Muscle layer of colon (tissue), 2 donors: ENCODE results near the gene ANGPT4.

Source experiments
- H3K27ac ChIP-seq: one replicate; pipeline ENCODE4 v1.7.0; 2013; ENCODE audit warnings: low read depth, mild to moderate bottlenecking, low read length, moderate library complexity
- H3K27me3 ChIP-seq, 2 donors: one replicate each; pipeline ENCODE4 v1.7.0; 2013; ENCODE audit warnings: low read length in 2 of 2, mild to moderate bottlenecking in 2 of 2; ENCODE audit not compliant: insufficient read depth in 2 of 2, control insufficient read depth in 1 of 2
- H3K36me3 ChIP-seq: one replicate; pipeline ENCODE4 v1.7.0; 2013; ENCODE audit warnings: mild to moderate bottlenecking, low read length; ENCODE audit not compliant: insufficient read depth
- H3K4me1 ChIP-seq: one replicate; pipeline ENCODE4 v1.7.0; 2013; ENCODE audit warnings: mild to moderate bottlenecking, low read length; ENCODE audit not compliant: insufficient read depth
- H3K4me3 ChIP-seq, 2 donors: one replicate each; pipeline ENCODE4 v1.7.0; 2013; ENCODE audit warnings: low read length in 2 of 2, low read depth in 1 of 2, mild to moderate bottlenecking in 1 of 2, moderate library complexity in 1 of 2
- H3K9ac ChIP-seq: one replicate; pipeline ENCODE4 v1.7.0; 2013; ENCODE audit warnings: low read length
- H3K9me3 ChIP-seq: one replicate; pipeline ENCODE4 v1.7.0; 2013; ENCODE audit warnings: mild to moderate bottlenecking, low read length
- donor health status: abdominal sarcoma.
- donor health status: Adenocarcinoma of cecum.

ANGPT4 gene

DNA sequence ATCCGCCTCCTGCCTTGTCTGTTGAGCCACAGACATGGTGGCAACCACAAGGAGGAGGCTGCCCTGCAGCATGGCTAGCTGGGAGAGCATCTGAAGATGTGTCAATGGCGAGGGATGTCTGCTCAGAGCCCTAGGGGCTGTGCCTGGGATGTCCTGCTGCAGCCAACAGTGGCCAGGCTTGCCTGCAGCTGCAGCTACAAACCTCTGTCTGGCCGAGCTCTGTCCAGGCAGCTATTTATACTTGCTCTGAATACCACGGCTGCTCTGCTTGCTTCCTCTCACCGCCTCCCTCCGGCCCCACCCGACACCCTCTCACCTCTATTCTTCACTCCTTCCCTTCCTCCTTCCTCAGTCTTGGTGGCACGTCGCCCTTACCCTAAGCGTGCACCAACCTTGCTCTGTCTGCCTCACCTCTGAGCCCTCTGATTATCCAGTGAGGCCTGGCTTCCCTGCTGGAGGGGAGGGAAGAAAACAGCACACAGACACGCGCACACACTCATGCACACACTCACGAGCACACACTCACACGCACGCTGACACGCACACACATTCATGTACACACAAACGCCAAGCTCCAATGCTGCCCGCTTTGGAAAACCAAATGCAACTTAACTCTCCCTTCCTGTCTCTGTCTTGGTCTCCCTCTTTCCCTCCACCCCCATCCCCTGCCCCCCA lies at the start of gene ANGPT4:
ANGPT4 (minus strand) TSS at position 210 of the 675 bp plus-strand sequence; CDS start at position 90, 120 bp downstream.
- Histone ChIP-seq H3K36me3 (no peaks in the 10 kb centered on the region), H3K27me3 (no peaks in the 10 kb centered on the region), H3K4me3 (no peak within 1 kb of the TSS), H3K9ac (no peak within 1 kb of the TSS), H3K27ac (no peak within 1 kb of the TSS), H3K9me3 (no peaks in the 10 kb centered on the region), H3K4me1 (no peaks in the 10 kb centered on the region)

GRCh38 chr20:963795-964194 lies 47.7 kb upstream of the ANGPT4 start:
- no peaks in the 10 kb centered on the region for H3K4me1 ChIP-seq
- H3K27ac ChIP-seq: no peak overlapping the region
- no peaks in the 10 kb centered on the region for H3K36me3 ChIP-seq
- peaks cover 0 to 8% of the 10 kb centered on the region in 2 donors for H3K27me3 ChIP-seq
- no peak overlapping the region for H3K4me3 ChIP-seq
- H3K9ac ChIP-seq: no peak overlapping the region
- no peaks in the 10 kb centered on the region for H3K9me3 ChIP-seq

GRCh38 chr20:962683-963082 lies 46.5 kb upstream of the ANGPT4 start:
- Histone ChIP-seq H3K4me3 (no peak overlapping the region), H3K36me3 (no peaks in the 10 kb centered on the region), H3K4me1 (no peaks in the 10 kb centered on the region), H3K27ac (no peak overlapping the region), H3K9ac (no peak overlapping the region), H3K9me3 (no peaks in the 10 kb centered on the region), H3K27me3 (peaks cover 0 to 12% of the 10 kb centered on the region in 2 donors)

DNA sequence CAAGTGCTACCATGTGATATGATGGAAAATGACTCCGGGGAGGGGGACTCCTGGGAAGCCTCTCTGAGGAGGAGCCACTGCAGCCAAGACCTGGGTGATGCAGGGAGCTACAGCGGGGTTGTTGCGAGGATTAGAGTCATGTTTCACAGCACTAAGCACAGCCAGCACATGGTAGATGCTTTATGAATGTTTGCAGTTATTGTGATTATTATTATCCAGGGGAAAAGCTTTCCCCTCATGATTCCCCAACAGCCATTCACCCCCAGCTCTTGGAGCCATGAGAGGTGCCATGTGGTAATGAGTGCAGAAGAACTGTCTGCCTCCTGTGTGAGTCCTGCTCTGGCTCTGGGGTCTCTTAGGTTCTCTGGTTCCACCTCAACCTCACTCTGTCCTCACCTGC lies 46.1 kb upstream of the ANGPT4 start:
- H3K4me1 ChIP-seq: no peaks in the 10 kb centered on the region
- H3K4me3 ChIP-seq: no peak overlapping the region
- H3K9ac ChIP-seq: no peak overlapping the region
- peaks cover 0 to 12% of the 10 kb centered on the region in 2 donors for H3K27me3 ChIP-seq
- no peak overlapping the region for H3K27ac ChIP-seq
- no peaks in the 10 kb centered on the region for H3K36me3 ChIP-seq
- no peaks in the 10 kb centered on the region for H3K9me3 ChIP-seq

DNA sequence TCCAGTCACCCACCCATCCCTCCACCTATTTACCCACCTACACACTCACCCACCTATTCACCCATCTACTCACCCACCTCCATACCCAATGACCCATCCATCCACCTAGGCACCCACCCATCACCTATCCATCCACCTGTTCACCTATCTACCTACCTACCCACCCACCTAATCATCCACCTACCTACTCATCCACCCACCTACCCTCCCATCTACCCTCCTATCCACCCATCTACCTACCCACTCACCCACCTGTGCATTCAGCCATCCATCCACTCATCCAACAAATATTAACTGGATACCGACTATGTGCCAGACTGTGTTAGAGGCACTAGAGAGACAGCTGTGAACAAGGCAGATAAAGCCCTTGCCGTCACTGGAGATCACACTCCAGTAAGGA lies 45.6 kb upstream of the ANGPT4 start:
- Histone ChIP-seq H3K27me3 (peaks cover 0 to 15% of the 10 kb centered on the region in 2 donors), H3K4me1 (no peaks in the 10 kb centered on the region), H3K36me3 (no peaks in the 10 kb centered on the region), H3K9ac (no peak overlapping the region), H3K4me3 (no peak overlapping the region), H3K9me3 (no peaks in the 10 kb centered on the region), H3K27ac (no peak overlapping the region)

DNA sequence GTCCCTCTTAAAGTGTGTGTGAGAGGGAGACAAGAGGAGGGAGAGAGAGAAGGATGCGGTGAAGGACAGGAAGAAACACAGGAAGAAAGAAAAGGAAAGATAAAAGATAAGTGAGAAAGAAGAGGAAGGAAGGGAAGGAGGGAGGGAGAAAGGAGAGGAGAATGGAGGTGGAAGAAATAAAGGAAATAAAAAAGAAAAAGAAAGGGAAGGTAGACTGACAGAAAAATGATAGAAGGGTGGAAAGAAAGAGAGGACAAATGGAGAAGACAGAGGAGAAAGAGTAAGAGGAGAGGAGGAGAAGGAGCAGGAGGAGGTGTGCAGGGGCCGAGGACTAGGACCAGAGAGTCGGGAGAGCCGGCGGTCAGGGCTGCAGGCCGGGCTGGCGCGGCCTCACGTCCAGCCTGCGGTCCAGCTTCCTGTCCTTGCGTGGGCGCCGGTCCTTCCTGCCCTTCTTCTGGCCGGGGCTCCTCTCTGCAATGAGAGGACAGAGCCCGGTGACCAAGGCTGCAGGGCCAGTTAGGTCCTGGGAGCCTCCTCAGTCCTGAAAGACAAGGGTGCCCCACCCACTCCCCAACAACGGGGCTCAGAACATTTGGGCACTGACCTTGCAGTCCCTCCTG lies 44.0 kb upstream of the ANGPT4 start:
- no peaks in the 10 kb centered on the region for H3K4me1 ChIP-seq
- no peaks in the 10 kb centered on the region for H3K9me3 ChIP-seq
- H3K27me3 ChIP-seq: peaks cover 10 to 28% of the 10 kb centered on the region in 2 donors
- no peaks in the 10 kb centered on the region for H3K36me3 ChIP-seq
- H3K4me3 ChIP-seq: no peak overlapping the region
- no peak overlapping the region for H3K9ac ChIP-seq
- no peak overlapping the region for H3K27ac ChIP-seq

DNA sequence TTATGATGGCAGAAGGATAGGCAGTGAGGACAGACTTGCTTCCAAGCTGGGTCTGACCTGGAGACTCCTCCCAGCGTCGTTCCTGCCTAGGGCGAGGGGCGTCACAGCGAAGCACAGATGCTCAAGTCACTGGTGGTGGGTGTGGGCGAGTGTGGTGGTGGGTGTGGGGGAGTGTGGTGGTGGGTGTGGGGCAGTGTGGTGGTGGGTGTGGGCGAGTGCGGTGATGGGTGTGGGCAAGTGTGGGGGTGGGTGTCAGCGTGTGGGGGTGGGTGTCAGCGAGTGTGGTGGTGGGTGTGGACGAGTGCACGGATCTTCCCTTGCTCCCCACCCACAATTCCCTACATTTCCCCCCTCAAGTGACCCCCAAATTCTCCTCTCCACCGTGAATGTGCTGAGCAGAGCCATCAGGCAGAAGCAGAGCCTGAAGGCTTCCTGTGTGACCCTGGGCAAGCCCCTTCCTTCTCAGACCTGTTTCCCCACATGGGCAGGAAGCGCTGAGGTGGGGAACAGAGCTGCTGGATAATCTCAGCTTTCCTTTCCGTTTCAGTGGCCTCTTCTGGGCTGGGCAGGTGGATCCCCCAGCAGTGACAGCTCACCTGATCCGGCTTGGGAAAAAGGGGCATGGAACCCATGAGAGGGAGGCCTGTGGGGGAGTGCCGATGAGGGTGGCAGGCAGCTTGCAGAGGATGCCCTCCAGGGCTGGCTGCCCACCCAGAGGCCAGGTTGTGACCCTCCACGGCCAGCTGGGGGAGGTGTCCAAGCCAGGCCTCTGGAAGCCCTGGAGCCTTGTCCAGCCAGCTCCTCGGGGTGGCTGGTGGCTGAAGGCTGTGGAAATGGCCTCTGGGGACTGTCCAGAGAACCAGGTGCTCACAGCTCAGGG lies 43.0 kb upstream of the ANGPT4 start:
- Histone ChIP-seq H3K36me3 (no peaks in the 10 kb centered on the region), H3K27me3 (peaks cover 10 to 31% of the 10 kb centered on the region in 2 donors), H3K9me3 (no peaks in the 10 kb centered on the region), H3K4me1 (no peaks in the 10 kb centered on the region), H3K27ac (no peak overlapping the region), H3K9ac (no peak overlapping the region), H3K4me3 (no peak overlapping the region)

DNA sequence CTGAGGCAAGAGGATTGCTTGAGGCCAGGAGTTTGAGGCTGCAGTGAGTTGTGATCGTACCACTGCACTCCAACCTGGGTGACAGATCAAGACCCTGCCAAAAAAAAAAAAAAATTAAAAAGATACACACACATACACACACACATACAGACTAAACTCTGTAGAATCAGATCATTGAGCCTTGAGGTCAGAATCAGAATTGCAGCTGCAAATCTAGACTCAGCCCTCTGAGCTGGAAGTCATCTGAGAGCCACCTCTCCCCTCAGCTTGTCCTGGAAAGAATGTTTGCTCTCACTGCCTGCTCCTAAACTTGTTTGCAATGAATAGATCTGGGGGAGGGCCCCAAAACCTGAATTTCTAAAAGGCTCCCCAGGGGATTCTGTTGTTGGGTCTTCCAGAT lies 41.4 kb upstream of the ANGPT4 start:
- Histone ChIP-seq H3K27me3 (peaks cover 10 to 31% of the 10 kb centered on the region in 2 donors), H3K9ac (no peak overlapping the region), H3K9me3 (no peaks in the 10 kb centered on the region), H3K4me3 (no peak overlapping the region), H3K27ac (no peak overlapping the region), H3K4me1 (no peaks in the 10 kb centered on the region), H3K36me3 (no peaks in the 10 kb centered on the region)

GRCh38 chr20:956330-956951 lies 40.3 kb upstream of the ANGPT4 start:
- H3K27me3 ChIP-seq: peaks cover 10 to 31% of the 10 kb centered on the region in 2 donors

GRCh38 chr20:955656-956055 lies 39.5 kb upstream of the ANGPT4 start:
- Histone ChIP-seq H3K9me3 (no peaks in the 10 kb centered on the region), H3K9ac (no peak overlapping the region), H3K27me3 (peaks cover 10 to 31% of the 10 kb centered on the region in 2 donors), H3K4me3 (no peak overlapping the region), H3K36me3 (no peaks in the 10 kb centered on the region), H3K4me1 (no peaks in the 10 kb centered on the region), H3K27ac (no peak overlapping the region)

More at GRCh38 chr20:956330-956951, 40.3 kb upstream of the ANGPT4 start:
- H3K27ac ChIP-seq: no peak overlapping the region
- H3K36me3 ChIP-seq: no peaks in the 10 kb centered on the region
- H3K4me1 ChIP-seq: no peaks in the 10 kb centered on the region
- H3K9ac ChIP-seq: no peak overlapping the region
- no peak overlapping the region for H3K4me3 ChIP-seq
- no peaks in the 10 kb centered on the region for H3K9me3 ChIP-seq

DNA sequence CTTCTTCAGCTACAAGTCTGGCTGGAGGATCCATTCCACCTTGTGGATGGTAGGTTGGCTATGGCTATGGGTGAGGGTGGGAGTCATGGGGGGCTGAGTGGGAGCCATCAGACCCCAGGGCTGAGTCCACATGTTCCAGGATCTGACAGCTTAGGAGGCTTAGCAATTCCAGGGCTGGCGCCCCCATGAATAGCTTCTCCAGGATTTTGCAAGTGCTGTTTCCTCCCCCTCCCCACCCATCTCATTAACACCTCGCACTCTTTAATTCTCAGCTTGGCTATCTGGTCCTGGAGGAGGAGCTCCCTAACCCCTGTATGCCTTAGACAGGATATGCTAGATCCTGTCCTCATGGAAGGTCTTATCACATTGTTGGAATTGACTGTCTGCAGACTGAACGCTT lies 39.0 kb upstream of the ANGPT4 start:
- Histone ChIP-seq H3K27me3 (peaks cover 10 to 31% of the 10 kb centered on the region in 2 donors), H3K9ac (no peak overlapping the region), H3K4me1 (no peaks in the 10 kb centered on the region), H3K27ac (no peak overlapping the region), H3K36me3 (no peaks in the 10 kb centered on the region), H3K4me3 (no peak overlapping the region), H3K9me3 (no peaks in the 10 kb centered on the region)
